Spinal cord (tissue), 10 donors: ENCODE results near the gene OR4P4. TPM values are rescaled to one million over a fixed set of nuclear protein-coding genes. Genes with fewer than 3 reads are reported as not detected.

ENCODE experiments used
- DNase-seq, 6 donors: peaks; one replicate each; pipeline versions ENCODE4 v3.0.0 to v3.0.0-alpha.2; 2013 to 2015; ENCODE audit warnings: low spot score in 6 of 6, low read depth in 4 of 6
- H3K27ac ChIP-seq: one replicate; pipeline ENCODE4 v1.5.1; 2013; ENCODE audit warnings: low read depth, low read length, control low read depth
- H3K27me3 ChIP-seq: one replicate; pipeline ENCODE4 v1.6.1; 2013; ENCODE audit warnings: low read length; ENCODE audit not compliant: control insufficient read depth, insufficient read depth
- H3K36me3 ChIP-seq: one replicate; pipeline ENCODE4 v1.6.1; 2013; ENCODE audit warnings: low read length; ENCODE audit not compliant: control insufficient read depth, insufficient read depth
- H3K4me1 ChIP-seq: one replicate; pipeline ENCODE4 v1.6.1; 2013; ENCODE audit warnings: low read length; ENCODE audit not compliant: control insufficient read depth, insufficient read depth
- H3K4me3 ChIP-seq: one replicate; pipeline ENCODE4 v1.5.1; 2013; ENCODE audit warnings: low read depth, low read length, control low read depth
- H3K9me3 ChIP-seq: one replicate; pipeline ENCODE4 v1.6.1; 2013; ENCODE audit warnings: low read length; ENCODE audit not compliant: control insufficient read depth, insufficient read depth
- WGBS: methylation state at CpG from one replicate; pipeline ENCODE4 v1.1.5; 2013; ENCODE audit warnings: missing lambda C conversion rate; ENCODE audit not compliant: insufficient coverage; 5-methylcytosine and 5-hydroxymethylcytosine counted together
- long read RNA-seq, 4 donors: transcript quantifications; one replicate each; lab custom pipeline, GENCODE V29; 2026
- polyA plus RNA-seq, 2 donors: library from polyadenylated mRNA; unstranded; fragments of 120-200 nt; gene quantifications; one replicate each; pipeline ENCODE4 v1.2.1, GENCODE V29; 2013; ENCODE audit not compliant: insufficient read length in 2 of 2
- total RNA-seq, 2 donors: library from RNA; depleted of rRNA in 1 of 2; stranded (reverse); fragments of 120-200 nt in 1 of 2; fragments of >200 nt in 1 of 2; gene quantifications; one replicate each; pipeline versions ENCODE4 v1.2.3 to v1.2.4, GENCODE V29; 2013 to 2014
- donor health status: healthy.

OR4P4 gene
- total RNA-seq, result not detected
- under 1 TPM in 1 of 2 donors, not detected in 1; 0.15 TPM for polyA plus RNA-seq
- long read RNA-seq, donor 1, result 0 reads
- long read RNA-seq, donor 2, result 0 reads
- long read RNA-seq, donor 3, result 0 reads
- long read RNA-seq, donor 4, result 0 reads

GRCh38 chr11:55634813-55635212 is at the start of gene OR4P4:
Gene OR4P4, plus strand, starts transcription at chr11:55635113.
- Histone ChIP-seq H3K27ac (no peak within 1 kb of the TSS), H3K9me3 (peaks cover 9% of the 10 kb centered on the region), H3K27me3 (no peaks in the 10 kb centered on the region), H3K4me3 (no peak within 1 kb of the TSS), H3K36me3 (no peaks in the 10 kb centered on the region), H3K4me1 (no peaks in the 10 kb centered on the region)
- DNase-seq, result no peak
- WGBS, result no CpG with 5 or more reads among the region's 3 CpGs

GRCh38 chr11:55607545-55607944 is 27.4 kb upstream of the OR4P4 start, which contains the start of gene OR4C11:
Gene OR4C11, minus strand, starts transcription at chr11:55607645. Its CDS starts 3,272 bp downstream, at chr11:55604373.
- no peak within 1 kb of the TSS for H3K4me3 ChIP-seq
- no CpG with 5 or more reads among the region's 2 CpGs for WGBS
- H3K4me1 ChIP-seq, result no peaks in the 10 kb centered on the region
- H3K9me3 ChIP-seq, result peaks cover 7% of the 10 kb centered on the region
- H3K27me3 ChIP-seq, result no peaks in the 10 kb centered on the region
- no peak for DNase-seq
- no peak within 1 kb of the TSS for H3K27ac ChIP-seq
- H3K36me3 ChIP-seq, result no peaks in the 10 kb centered on the region

DNA sequence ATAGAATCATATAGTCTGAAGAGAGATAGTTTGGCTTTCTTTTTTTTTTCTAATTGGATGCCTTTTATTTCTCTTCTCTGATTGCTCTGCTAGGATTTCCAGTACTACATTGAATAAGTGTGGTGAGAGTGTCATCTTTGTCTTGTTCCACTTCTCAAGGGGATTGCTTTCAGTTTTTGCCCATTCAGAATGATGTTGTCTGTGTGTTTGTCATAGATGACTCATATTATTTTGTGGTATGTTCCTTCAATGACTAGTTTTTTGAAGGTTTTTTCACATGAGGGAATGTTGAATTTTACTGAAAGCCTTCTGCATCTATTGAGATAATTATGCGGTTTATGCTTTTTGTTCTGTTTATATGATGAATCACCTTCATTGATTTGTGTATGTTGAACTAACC is 10.4 kb upstream of the OR4P4 start:
- WGBS, result 86% methylated on average over 1 of the region's 1 CpG
- Histone ChIP-seq H3K27me3 (no peaks in the 10 kb centered on the region), H3K9me3 (peaks cover 2% of the 10 kb centered on the region), H3K4me3 (no peak overlapping the region), H3K4me1 (no peaks in the 10 kb centered on the region), H3K27ac (no peak overlapping the region), H3K36me3 (no peaks in the 10 kb centered on the region)
- DNase-seq, result no peak

GRCh38 chr11:55648027-55648426 is 13.1 kb downstream of the OR4P4 start, which contains the start of gene OR4S2:
Gene OR4S2, plus strand, starts transcription at chr11:55648327. Its CDS starts 2,577 bp downstream, at chr11:55650904.
- H3K4me3 ChIP-seq, result no peak within 1 kb of the TSS
- no CpG with 5 or more reads among the region's 2 CpGs for WGBS
- H3K27ac ChIP-seq, result no peak within 1 kb of the TSS
- H3K9me3 ChIP-seq, result peaks cover 1% of the 10 kb centered on the region
- no peaks in the 10 kb centered on the region for H3K27me3 ChIP-seq
- H3K4me1 ChIP-seq, result no peaks in the 10 kb centered on the region
- DNase-seq, result no peak
- no peaks in the 10 kb centered on the region for H3K36me3 ChIP-seq

DNA sequence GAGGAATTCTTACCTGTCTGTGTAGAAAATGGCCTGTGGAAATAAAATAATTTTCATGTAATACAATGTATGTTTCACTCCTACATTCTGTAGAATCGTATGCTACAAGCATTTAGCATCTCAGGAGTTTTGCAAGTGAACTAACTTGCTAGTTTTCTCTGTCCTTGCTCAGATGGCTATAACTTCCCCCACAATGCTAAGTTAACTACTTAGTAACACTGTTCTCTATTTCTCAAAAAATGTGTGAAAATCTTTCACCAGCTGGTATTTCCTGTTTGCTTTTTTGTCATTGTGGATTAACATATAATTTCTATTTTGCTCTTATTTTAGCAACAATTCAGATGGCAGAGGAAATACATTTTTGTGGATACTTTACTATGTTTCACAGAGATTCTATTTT is 17.6 kb downstream of the OR4P4 start:
- Histone ChIP-seq H3K4me1 (no peaks in the 10 kb centered on the region), H3K9me3 (peaks cover 5% of the 10 kb centered on the region), H3K27me3 (no peaks in the 10 kb centered on the region), H3K4me3 (no peak overlapping the region), H3K36me3 (no peaks in the 10 kb centered on the region), H3K27ac (no peak overlapping the region)
- no CpG with 5 or more reads among the region's 1 CpG for WGBS
- DNase-seq, result no peak

- no peak for DNase-seq
- peaks cover 4% of the 10 kb centered on the region for H3K9me3 ChIP-seq
Observed at GRCh38 chr11:55655096-55655495, 20.2 kb downstream of the OR4P4 start.

GRCh38 chr11:55658031-55658573 is 23.2 kb downstream of the OR4P4 start:
- Histone ChIP-seq H3K4me3 (no peak overlapping the region), H3K36me3 (no peaks in the 10 kb centered on the region), H3K27ac (no peak overlapping the region), H3K4me1 (no peaks in the 10 kb centered on the region), H3K9me3 (peaks cover 4% of the 10 kb centered on the region), H3K27me3 (no peaks in the 10 kb centered on the region)
- WGBS, result no CpG with 5 or more reads among the region's 2 CpGs
- DNase-seq, result no peak

More at GRCh38 chr11:55655096-55655495, 20.2 kb downstream of the OR4P4 start:
- Histone ChIP-seq H3K27ac (no peak overlapping the region), H3K4me1 (no peaks in the 10 kb centered on the region), H3K4me3 (no peak overlapping the region), H3K27me3 (no peaks in the 10 kb centered on the region), H3K36me3 (no peaks in the 10 kb centered on the region)

DNA sequence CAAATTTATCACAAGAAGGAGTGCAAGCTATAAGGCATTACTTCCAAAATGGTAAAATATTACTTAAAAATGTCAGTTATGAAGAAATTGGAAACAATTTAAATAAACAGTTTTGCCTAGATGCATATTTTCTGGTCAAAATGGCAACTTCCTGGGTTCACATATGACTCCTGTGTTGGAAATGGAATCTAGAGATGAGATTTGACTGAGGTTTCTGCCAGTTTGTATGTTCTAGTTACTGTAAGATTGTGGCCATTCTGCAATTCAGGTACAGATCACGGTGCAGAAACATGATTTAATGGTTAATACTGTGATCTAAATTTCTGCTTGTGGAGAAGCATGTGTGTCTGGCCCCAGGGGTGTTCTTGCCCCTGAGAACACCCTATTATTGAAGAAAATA is 23.7 kb downstream of the OR4P4 start:
- WGBS, result no CpG with 5 or more reads among the region's 1 CpG
- H3K9me3 ChIP-seq, result peaks cover 4% of the 10 kb centered on the region

GRCh38 chr11:55661901-55662300 is 27.0 kb downstream of the OR4P4 start, which contains the start of gene OR4C6:
Gene OR4C6, plus strand, starts transcription at chr11:55662201. Its CDS starts 2,966 bp downstream, at chr11:55665167.
- WGBS, result no CpG with 5 or more reads among the region's 1 CpG
- H3K9me3 ChIP-seq, result peaks cover 2% of the 10 kb centered on the region
- no peak within 1 kb of the TSS for H3K4me3 ChIP-seq
- H3K36me3 ChIP-seq, result no peaks in the 10 kb centered on the region
- no peak within 1 kb of the TSS for H3K27ac ChIP-seq
- no peak for DNase-seq
- no peaks in the 10 kb centered on the region for H3K4me1 ChIP-seq
- no peaks in the 10 kb centered on the region for H3K27me3 ChIP-seq

More for the DNA sequence above, 23.7 kb downstream of the OR4P4 start:
- H3K4me3 ChIP-seq, result no peak overlapping the region
- H3K4me1 ChIP-seq, result no peaks in the 10 kb centered on the region
- H3K36me3 ChIP-seq, result no peaks in the 10 kb centered on the region
- no peak for DNase-seq
- no peaks in the 10 kb centered on the region for H3K27me3 ChIP-seq
- H3K27ac ChIP-seq, result no peak overlapping the region

GRCh38 chr11:55669376-55669775 is 34.5 kb downstream of the OR4P4 start:
- Histone ChIP-seq H3K4me1 (no peaks in the 10 kb centered on the region), H3K27me3 (no peaks in the 10 kb centered on the region), H3K36me3 (no peaks in the 10 kb centered on the region), H3K9me3 (peaks cover 2% of the 10 kb centered on the region), H3K27ac (no peak overlapping the region), H3K4me3 (no peak overlapping the region)
- DNase-seq, result no peak
- no CpG with 5 or more reads among the region's 2 CpGs for WGBS
